GM19395 (cell line): ENCODE results near the gene CD8B2.
"Not testable (repeated sequence)": the region's sequence is repeated elsewhere in the genome, so short reads cannot be mapped to it uniquely, and the experiment has no call there.

Experiments
- ATAC-seq: cut with Tn5 transposase; IDR thresholded peaks from one replicate; pipeline ENCODE4 v1.9.1; 2021; ENCODE audit warnings: mild to moderate bottlenecking, moderate library complexity; ENCODE audit not compliant: unreplicated experiment

Gene CD8B2

DNA sequence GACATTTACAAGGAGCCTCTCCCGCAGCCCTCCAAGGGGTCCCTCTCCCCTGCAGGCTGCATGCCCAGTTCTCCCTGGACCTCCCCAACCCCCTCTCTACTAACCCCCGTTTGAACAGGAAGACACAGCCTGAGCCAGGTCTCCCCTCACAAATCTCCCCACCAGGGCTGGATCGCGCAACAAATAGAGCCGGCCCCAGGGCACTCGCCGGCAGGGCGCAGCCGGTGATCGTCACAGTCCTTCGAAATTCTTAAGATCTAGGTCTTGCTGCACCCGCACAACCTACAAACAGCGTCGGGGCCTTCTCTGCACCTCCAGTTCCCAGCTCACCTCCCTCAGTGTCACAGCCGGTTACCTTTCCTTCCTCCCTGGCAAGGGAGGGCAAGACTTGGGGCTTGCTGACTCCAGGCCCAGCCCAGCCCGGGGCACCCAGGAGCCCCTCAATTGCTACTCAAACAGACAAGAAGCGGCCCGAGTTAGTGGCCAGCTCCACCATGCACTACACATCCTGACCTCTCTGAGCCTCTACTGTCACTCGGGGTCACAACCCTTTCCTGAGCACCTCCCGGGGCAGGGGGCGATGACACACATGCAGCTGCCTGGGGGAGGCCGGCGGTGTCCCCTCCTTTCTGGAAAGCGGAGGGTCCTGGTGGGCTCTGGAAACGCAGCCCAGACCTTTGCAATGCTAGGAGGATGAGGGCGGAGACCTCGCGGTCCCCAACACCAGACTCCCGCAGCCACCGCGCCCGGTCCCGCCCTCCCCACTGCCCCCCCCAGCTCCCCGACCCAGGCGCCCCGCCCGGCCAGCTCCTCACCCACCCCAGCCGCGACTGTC lies at the start of gene CD8B2:
Gene CD8B2 (plus strand): TSS at position 814 of the 835 bp plus-strand sequence. CDS start 63 bp downstream, outside the sequence.
- not testable (repeated sequence) for ATAC-seq

DNA sequence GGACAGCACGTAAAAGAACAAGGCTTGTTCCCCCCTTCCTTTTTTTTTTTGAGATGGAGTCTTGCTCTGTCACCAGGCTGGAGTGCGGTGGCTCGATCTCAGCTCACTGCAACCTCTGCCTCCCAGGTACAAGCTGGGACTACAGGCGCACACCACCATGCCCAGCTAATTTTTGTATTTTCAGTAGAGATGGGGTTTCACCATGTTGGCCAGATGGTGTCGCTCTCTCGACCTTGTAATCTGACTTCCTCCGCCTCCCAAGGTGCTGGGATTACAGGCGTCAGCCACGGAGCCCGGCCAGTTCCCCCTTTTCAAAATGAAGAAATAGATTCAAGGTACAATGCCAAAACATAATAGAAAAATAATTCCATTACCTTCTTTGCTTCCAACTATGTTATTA lies 25.3 kb upstream of the CD8B2 start:
- ATAC-seq, result not testable (repeated sequence)

DNA sequence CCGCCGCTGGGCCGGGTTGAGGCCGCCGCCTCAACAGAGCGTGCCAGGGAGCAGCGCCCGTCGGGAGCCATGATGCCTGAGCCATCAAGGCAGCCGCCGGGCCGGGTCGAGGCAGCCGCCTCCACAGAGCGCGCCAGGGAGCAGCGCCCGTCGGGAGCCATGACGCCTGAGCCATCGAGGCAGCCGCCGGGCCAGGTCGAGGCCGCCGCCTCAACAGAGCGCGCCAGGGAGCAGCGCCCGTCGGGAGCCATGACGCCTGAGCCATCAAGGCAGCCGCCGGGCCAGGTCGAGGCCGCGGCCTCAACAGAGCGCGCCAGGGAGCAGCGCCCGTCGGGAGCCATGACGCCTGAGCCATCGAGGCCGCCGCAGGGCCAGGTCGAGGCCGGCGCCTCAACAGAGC lies 19.6 kb upstream of the CD8B2 start:
- not testable (repeated sequence) for ATAC-seq

DNA sequence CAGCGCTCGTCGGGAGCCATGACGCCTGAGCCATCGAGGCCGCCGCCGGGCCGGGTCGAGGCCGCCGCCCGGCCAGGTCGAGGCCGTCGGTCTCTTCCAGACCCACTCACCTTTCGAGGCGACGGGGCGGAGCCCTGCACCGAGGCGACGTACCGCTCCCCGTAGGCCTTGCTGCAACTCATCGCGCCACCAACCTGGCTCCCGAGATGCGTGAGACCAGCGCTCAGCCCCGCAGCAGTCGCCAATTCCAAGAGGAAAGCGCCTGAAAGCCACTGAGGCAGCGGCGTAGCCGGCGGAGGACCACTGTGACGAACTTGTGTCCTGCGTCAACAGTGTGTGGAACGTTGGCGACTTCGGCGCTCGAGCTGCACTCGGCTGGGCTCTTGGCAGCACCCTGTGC lies 19.1 kb upstream of the CD8B2 start, which contains the start of gene RGPD3:
Gene RGPD3 (minus strand): TSS at position 307 of the 400 bp plus-strand sequence. CDS start 125 bp downstream, at position 182.
- not testable (repeated sequence) for ATAC-seq

DNA sequence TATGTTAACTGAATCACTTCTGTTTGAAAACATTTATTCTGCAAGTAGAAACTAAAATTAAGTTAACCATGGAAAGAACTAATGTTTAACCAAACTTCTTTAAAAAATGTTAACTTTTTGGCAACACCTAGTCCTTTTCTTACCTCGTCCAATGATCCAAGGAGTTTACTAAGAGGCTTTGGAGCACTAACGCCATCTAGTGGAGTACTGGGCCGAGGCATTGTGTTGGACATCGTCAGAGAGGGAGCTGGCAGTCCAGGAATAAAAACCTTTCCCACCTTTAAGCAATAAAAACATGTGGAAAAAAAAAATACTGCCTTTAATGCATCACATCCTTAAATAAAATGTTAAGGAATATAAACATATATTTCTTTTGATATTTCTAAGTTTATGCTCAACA lies 16.5 kb upstream of the CD8B2 start:
- not testable (repeated sequence) for ATAC-seq

DNA sequence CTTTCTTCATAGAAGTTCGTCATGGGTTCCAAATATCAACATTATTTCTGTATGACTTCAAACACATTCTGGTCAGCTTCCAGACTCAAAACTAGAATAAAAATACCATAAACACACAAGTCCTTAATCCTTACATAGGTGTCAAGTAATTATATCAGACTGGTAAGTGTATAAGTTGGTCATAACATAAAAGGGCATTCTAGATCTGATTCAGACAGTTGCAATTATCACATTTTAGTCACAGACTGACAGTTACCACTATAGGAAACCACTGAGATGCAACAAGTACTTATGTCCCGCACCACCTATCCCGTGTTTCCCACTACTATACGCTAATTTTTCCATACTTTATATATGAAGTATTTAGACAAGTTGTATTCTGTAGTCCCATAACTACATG lies 9.5 kb upstream of the CD8B2 start:
- ATAC-seq, result not testable (repeated sequence)

DNA sequence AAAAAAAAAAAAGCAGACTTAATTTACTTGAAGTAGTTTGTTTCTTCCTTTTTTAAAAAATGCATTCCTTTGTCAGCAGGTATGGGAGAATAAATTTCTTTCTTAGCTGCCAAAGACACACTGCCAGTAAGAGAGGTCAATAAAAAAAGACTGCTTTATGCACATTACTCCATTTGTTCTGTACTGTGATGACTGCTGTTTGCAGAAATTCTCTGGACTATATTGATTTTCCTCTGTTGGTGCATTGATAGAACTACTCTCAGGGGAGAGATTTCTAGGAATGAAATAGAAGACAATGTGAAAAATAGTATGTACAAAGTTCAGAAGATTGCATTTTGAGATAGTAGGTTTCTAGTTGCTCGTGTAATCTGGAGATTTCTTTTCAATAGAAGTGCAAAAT lies 7.6 kb upstream of the CD8B2 start:
- not testable (repeated sequence) for ATAC-seq

DNA sequence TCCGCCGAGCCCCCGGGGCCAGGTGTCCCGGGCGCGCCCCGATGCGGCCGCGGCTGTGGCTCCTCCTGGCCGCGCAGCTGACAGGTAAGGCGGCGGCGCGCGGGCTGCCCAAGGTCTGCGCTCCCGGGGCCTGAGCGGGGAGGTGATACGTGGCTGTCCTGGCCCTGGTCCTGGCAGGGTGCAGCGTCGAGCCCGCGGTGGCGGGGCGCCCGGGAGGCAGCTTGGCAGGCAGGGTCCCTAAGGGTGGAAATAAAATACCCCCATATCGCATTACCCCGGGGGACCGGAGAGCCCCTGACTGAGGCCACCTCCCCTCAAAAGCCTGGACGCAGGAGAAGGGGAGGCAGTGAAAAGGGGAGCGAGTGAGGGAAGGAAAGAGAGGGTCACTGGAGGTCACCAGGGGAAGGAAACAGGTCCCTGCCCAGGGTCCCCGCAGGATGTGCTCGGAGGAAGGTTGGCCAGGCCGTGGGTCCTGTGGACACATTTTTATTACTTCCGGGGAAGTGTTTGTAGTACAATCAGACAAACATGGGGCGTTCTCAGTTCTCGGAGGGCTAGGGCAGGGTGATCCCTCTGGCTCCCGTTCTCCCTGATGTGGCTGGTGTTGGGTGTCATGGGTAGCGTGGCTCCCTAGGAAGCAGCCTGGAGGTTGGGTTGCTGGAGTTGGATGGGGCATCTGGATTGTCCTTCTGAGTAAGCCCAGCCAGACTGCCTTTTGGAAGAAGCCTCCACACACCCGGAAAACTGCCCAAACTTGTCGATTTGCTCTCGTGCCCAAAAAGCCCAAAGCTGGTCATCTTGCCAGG lies 425 bp downstream of the CD8B2 start:
- not testable (repeated sequence) for ATAC-seq

DNA sequence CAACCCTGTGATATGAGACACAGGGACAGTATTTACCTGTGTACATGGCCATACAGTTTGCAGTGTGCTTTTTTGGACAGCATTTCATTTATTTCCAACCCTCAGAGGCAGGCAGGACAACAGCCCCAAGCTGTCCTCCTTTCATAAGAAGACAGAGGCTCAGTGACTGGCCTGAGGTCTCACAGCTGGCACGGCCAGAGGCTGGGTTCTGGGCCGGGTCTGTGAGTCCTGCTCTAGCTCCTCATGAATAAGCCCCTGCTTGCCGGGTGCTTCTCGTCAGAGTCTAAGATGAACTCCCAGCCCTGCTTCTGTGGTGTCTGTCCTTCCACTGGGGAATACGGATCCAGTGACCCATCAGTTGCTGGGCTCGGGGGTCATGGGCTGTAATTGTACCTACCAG lies 2.5 kb downstream of the CD8B2 start:
- not testable (repeated sequence) for ATAC-seq

DNA sequence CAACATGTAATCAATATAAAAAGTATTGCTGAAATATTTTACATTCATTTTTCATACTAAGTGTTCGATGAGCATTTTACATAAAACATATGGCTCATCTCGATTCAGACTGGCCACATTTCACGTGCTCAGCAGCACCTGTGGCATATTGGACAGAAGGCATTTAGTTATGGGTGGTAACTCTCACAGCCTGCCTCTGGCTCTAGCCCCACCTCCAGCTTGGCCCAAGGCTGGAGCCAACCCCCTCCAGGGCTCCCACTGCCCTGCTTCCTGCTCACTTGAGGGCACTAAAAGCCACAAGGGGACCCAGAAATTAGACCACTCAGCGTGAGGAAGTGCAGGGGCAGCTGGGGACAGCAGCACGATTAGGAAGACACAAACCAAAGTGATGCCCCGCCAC lies 5.2 kb downstream of the CD8B2 start:
- ATAC-seq, result not testable (repeated sequence)

DNA sequence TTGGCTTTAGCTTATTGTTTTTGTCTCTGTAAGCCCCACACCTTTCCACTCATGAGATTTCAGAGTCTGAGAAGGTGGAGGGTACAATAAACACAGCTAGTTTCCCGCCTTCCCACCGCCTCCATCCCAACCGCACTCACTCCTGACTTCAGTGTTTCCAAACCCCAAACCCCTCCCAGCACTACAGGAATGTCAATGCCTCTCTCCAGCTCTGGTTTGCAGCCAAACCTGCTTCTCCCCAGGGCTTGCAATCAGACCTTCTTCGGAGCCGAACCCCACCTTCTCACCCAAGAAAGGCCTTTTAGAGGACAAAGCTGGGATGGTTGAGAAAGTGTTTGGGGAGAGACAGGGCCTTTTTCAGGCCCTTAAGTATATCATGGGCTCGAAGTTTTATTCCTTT lies 5.7 kb downstream of the CD8B2 start:
- ATAC-seq, result not testable (repeated sequence)

DNA sequence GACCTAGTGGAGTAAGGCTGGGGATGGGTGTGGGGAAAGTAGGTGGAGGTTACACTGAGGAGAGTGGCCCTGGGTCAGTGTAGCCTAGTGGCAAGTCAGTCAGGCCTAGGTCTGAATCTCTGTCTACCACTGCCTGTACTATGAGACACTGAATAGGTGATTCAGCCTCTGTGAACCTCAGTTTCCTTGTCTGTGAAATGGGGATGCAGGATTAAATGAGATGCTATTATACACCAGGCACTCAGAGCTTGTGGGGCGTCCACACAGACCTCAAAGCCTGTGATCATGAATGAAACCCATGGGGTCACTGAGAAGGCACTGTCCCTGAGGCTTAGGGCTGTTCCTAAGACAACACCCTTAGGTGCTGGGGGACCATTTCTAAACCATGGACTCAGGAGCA lies 11.4 kb downstream of the CD8B2 start:
- not testable (repeated sequence) for ATAC-seq

DNA sequence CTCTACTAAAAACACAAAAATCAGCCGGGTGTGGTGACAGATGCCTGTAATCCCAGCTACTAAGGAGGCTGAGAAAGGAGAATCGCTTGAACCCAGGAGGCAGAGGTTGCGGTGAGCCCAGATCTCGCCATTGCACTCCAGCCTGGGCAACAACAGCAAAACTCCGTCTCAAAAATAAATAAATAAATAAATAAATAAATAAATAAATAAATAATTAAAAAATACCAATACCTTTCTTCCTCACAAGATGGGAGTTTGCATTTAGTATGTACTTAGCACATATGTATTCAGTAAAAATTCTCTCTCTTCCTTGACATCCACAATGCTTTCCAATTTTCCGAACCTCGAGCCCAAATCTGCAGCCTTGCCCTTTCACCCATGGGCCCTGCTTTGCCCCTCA lies 13.2 kb downstream of the CD8B2 start:
- not testable (repeated sequence) for ATAC-seq

DNA sequence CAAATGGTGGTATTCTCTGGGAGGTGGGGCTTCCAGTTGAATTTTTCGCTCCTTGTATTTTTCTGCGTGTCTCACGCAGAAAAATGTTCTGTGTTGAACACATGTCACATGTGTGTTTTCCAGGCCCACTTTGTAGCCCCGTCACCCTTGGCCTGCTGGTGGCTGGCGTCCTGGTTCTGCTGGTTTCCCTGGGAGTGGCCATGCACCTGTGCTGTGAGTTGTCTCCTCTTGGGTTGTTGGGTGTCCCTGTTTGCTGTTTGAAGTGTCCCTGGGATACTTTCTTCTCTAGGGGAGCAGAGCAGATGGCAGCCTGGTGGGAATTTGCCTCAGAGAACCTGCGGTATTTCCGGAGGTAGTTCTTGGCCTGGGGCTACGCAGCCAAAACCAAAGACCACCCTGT lies 15.2 kb downstream of the CD8B2 start:
- ATAC-seq, result not testable (repeated sequence)

DNA sequence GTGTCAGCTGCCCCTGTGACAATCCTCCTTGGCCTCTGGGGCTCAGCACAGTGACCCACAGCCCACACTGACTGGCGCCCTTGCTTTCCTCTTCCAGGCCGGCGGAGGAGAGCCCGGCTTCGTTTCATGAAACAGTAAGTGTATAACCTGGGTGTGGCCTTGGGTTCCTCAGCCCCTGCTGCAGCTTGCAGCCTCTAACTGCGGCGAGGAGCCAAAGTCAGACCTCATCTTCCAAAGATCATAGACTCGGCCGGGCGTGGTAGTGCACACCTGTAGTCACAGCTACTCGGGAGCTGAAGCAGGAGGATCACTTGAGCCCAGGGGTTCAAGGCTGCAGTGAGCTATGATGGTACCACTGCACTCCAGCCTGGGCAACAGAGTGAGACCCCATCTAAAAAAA lies 17.0 kb downstream of the CD8B2 start:
- not testable (repeated sequence) for ATAC-seq

DNA sequence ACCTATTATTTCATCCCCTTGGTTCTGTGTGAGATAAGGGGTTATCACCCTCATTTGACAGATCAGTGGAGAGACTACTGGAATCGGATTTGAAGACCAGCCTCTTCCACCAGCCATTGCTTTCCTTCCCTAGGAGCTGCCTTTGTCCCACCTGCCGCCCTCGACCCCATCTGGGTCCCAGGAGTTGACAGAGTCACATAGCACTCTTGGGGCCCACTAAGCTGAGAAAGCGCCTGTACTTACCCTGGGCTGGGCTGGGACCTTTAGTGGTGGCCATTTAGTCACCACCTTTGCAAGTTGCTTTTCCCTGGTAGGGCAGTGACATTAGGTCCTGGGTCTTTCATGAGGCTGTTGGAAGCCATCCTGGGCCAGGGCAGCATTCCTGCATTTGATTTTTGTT lies 17.6 kb downstream of the CD8B2 start:
- ATAC-seq, result not testable (repeated sequence)

DNA sequence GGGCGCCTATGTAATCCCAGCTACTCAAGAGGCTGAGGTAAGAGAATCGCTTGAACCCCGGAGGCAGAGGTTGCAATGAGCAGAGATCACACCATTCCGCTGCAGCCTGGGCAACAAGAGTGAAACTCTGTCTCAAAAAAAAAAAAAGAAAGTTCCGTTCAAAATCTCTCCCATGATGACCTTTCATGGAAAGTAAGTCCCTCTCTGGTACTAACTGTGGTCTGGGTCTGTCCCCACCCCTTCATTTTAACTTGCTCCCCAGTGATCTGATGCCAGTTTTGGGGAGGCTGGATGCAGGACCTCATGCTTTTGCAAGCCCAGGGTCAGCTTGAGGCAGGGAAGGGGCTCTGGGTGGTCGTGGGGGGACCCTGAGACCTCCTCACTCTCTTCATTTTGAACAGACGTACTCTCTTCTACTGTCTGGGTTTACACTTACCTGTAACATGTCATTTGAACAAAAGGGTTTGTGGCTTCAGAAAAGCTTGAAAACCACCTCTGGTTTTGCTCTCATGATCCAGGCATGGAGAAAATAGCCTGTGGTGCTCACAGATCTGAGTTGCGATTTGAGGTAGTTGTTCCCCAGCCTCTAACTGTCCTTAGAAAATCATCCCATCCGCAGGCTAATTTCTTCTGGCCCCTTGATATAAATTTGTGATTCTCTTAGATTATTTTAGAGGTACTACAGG lies 19.0 kb downstream of the CD8B2 start:
- not testable (repeated sequence) for ATAC-seq

DNA sequence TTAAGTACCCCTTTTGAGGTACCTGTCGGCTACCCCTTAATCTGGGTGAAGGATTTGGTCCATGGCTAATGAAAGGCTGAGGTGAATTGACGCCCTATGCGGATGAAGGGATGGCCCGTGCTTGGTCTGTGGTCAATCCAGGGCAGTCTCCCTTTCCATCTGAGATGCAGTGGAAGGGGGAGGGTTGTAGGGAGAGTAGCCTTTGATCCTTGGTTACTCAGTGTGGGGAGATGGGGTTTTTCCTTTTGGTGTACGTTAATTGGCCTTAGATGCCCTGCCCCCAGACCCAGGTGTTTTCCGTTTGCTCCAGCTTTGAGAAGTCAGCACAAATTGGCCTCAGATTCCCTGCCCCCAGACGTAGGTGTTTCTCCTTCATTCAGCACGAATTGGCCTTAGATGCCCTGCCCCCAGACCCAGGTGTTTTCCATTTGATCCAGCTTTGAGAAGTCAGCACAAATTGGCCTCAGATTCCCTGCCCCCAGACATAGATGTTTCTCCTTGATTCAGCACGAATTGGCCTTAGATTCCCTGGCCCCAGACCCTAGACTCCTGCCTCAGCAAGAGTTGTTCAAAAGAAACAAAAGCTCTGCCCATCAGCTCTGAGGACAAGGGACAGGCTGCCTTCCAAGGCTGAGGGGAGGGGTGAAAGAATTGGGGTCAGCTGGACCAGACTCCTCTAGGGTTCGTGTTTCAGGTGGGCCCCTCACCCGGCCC lies 21.7 kb downstream of the CD8B2 start:
- ATAC-seq, result not testable (repeated sequence)

DNA sequence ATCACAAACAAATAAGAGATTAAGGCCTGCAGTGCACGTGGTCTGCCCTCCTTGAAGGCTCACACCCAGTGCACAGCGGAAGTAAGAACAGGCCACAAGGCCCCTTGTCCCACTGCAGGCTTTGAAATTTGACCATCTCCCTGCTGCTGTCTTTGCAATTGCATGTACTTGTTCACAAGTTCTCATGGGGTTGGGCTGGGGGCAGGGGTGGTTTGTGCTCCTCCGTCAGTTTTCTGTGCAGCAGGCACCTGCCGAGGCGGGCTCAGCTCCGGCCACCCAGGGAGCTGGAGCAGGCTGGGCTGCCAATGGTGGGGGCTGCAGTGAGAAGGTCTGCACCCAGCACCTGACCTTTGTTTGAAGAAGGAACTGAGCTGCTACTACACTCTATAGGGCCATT lies 22.2 kb downstream of the CD8B2 start:
- ATAC-seq, result not testable (repeated sequence)

DNA sequence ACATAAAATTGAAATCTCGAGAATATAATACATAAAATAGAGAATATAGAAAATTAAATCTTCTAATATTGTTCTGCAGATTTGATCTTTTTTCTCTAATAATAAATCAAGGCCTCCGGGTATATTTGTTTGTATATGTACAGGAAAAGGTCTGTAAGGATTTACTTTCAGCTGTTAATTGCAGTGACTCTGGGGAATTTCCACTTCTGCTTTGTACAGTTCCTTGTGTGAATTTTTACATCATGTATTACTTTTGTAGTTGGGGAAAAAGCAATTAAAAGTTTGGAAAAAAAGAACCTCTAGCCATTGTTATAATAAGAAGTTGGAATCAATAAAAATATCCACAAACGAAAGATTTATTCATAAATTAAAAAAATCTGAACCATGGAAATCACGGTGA lies 23.6 kb downstream of the CD8B2 start:
- ATAC-seq, result not testable (repeated sequence)
